ENCODE measurements around the gene HSPA6.
"Not testable (repeated sequence)": the region's sequence is repeated elsewhere in the genome, so short reads cannot be mapped to it uniquely, and the experiment has no call there.

Gene HSPA6

DNA sequence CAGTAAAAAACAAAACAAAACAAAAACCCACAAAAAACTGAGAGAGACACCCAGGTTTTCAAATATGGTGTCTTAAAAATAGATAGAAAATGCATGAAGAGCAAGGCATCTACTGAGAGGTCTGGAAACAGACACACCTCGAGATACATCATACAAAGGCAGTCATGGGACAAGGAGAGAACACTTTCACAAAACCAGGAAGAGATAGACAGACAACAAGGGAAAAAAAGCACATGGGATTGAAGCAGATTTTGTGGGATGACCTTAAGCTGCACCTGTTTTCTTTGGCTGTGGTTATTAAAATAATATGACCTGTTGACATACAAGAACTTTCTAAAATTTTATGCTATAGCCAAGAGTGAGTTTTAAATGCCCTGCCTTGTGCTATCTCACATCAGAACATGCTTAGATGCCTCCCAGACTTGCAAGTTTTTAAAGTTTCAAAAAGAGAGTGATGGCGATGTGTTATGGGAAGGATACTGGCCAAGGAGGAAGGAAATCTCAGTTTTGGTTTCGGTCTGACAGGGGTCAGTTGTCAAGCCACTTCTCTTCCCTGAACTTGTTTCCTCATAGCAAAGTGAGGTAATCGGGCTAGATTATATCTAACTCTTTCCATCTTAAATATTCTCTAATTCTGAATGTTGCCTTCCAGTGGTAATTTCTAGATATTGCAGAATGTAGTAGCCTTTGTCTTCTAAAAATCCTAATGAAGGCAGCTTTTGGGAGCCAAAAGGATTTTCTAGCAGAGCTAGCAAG lies 36.8 kb downstream of the HSPA6 start:
- TF ChIP-seq SPI1 (IDR thresholded peaks at IDR 0.05; ENCODE audit: low read depth, low read length) = peak; percentile 46; the same call in 1 of the 2 replicates
- not testable (repeated sequence) for DNase-seq (ENCODE audit: insufficient read length, low spot score)
- FAIRE-seq = peak; percentile 79

- not testable (repeated sequence) for FAIRE-seq; DNase-seq (ENCODE audit: insufficient read length, low spot score)
Observed at GRCh38 chr1:161562441-161562840, 38.1 kb downstream of the HSPA6 start.

DNA sequence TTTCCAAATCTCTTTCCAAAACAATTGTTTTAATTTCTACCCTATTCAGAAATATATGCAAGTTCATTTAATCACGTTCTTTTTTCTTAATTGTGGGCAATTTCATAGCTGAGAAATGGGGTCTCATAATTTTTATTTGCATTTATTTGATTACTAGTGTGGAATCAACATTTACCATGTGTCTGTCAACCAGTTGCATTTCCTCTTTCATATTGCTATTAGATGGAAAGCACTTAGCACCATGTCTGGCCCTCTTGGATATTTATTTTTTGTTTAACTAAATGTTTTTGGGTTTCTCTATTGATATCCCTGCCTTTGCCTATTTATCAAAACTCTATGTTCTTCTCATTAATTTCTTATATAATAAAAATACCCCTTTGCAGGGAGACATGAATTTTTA lies 39.2 kb downstream of the HSPA6 start:
- not testable (repeated sequence) for FAIRE-seq; DNase-seq (ENCODE audit: insufficient read length, low spot score)
- peak; percentile 30; the same call in 1 of the 2 replicates for TF ChIP-seq SPI1 (IDR thresholded peaks at IDR 0.05; ENCODE audit: low read depth, low read length)

DNA sequence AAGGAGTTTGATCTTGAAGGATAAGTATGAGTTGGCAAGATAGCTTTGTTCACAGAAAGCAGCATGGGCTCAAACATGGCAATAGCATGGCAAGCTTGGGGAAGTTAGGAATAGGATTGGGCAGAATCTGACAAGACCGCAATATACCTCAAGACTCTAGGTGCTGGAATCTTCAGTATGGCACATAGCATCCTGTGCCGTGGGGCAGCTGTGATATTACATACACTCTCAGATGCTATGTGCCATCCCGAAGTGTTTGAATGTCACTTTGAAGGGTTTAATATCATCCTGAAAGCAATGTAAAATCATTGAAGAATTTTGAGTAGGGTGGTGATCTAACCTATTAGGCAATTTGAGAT lies 42.2 kb downstream of the HSPA6 start:
- DNase-seq (ENCODE audit: insufficient read length, low spot score) = not testable (repeated sequence)
- peak; percentile 74 for FAIRE-seq

DNA sequence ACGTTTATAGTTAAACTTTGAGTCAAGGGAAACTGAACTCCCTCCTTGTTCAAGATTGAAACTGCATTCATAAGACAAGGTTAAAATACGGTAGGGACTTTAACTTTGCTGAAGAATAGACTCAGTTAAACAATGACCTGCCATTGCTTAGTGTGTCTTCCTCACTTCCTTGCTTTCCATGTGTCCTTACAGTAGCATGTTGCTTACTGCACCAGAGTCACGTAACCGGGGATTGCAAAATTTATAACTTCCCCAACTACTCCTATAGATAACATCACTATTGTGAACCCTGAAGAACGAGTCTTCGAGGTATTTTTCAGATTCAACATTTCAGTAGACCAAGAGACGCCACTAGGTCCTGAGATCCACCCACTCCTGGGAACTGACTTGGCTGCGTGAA lies 47.4 kb downstream of the HSPA6 start:
- FAIRE-seq = peak; percentile 85
- DNase-seq (ENCODE audit: insufficient read length, low spot score) = not testable (repeated sequence)
